HL-60 (cell line): Measurements from ENCODE around the gene RAB8B.

ENCODE experiments used
- GABPA ChIP-seq: IDR thresholded peaks from 2 replicates; pipeline ENCODE4 v1.6.1; 2012; ENCODE audit warnings: low read depth
- POLR2AphosphoS5 ChIP-seq: IDR thresholded peaks from 2 replicates; pipeline ENCODE4 v1.6.1; 2012; ENCODE audit warnings: low read depth
- SPI1 ChIP-seq: IDR thresholded peaks from 2 replicates; pipeline ENCODE4 v1.6.1; 2012; ENCODE audit warnings: low read depth, mild to moderate bottlenecking, borderline replicate concordance
- TF ChIP-seq, protein P1 (sequence below): IDR thresholded peaks from one replicate; pipeline ENCODE4 v1.5.1; 2011; ENCODE audit warnings: low read length, control low read depth, inconsistent platforms; ENCODE audit not compliant: insufficient read depth
- TF ChIP-seq, protein P2 (sequence below): IDR thresholded peaks from 2 replicates; pipeline ENCODE4 v1.6.1; 2012; ENCODE audit warnings: low read depth; ENCODE audit not compliant: insufficient replicate concordance

DNA sequence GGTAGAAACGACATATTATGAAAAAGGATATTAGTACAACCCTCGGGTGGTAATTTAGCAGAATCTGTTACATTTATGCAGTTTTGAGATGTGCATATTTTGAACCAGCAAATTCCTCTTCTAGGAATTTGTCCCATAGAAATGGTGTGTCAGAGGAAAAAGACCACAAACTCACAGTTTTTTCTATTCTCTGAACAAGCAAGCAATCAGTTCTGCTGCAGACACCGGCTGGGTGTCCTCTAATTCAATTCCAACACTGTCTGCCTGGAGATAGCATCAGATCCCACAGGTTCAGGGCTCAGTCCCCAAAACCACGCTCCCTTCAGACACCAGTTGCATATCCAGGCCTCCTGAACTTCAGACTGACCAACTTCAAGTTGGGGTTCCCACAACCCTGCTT lies 124.4 kb downstream of the RAB8B start:
- TF ChIP-seq, protein P1, sequence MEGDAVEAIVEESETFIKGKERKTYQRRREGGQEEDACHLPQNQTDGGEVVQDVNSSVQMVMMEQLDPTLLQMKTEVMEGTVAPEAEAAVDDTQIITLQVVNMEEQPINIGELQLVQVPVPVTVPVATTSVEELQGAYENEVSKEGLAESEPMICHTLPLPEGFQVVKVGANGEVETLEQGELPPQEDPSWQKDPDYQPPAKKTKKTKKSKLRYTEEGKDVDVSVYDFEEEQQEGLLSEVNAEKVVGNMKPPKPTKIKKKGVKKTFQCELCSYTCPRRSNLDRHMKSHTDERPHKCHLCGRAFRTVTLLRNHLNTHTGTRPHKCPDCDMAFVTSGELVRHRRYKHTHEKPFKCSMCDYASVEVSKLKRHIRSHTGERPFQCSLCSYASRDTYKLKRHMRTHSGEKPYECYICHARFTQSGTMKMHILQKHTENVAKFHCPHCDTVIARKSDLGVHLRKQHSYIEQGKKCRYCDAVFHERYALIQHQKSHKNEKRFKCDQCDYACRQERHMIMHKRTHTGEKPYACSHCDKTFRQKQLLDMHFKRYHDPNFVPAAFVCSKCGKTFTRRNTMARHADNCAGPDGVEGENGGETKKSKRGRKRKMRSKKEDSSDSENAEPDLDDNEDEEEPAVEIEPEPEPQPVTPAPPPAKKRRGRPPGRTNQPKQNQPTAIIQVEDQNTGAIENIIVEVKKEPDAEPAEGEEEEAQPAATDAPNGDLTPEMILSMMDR, result no peak
- no peak for TF ChIP-seq GABPA
- TF ChIP-seq POLR2AphosphoS5, result no peak
- TF ChIP-seq, protein P2, sequence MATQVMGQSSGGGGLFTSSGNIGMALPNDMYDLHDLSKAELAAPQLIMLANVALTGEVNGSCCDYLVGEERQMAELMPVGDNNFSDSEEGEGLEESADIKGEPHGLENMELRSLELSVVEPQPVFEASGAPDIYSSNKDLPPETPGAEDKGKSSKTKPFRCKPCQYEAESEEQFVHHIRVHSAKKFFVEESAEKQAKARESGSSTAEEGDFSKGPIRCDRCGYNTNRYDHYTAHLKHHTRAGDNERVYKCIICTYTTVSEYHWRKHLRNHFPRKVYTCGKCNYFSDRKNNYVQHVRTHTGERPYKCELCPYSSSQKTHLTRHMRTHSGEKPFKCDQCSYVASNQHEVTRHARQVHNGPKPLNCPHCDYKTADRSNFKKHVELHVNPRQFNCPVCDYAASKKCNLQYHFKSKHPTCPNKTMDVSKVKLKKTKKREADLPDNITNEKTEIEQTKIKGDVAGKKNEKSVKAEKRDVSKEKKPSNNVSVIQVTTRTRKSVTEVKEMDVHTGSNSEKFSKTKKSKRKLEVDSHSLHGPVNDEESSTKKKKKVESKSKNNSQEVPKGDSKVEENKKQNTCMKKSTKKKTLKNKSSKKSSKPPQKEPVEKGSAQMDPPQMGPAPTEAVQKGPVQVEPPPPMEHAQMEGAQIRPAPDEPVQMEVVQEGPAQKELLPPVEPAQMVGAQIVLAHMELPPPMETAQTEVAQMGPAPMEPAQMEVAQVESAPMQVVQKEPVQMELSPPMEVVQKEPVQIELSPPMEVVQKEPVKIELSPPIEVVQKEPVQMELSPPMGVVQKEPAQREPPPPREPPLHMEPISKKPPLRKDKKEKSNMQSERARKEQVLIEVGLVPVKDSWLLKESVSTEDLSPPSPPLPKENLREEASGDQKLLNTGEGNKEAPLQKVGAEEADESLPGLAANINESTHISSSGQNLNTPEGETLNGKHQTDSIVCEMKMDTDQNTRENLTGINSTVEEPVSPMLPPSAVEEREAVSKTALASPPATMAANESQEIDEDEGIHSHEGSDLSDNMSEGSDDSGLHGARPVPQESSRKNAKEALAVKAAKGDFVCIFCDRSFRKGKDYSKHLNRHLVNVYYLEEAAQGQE, result no peak
- no peak for TF ChIP-seq SPI1
